Psoas muscle (tissue), 8 donors: Measurements from ENCODE around the gene CUX1. TPM values are rescaled to one million over a fixed set of nuclear protein-coding genes. Genes with fewer than 3 reads are reported as not detected.

Experiments used
- ATAC-seq, 4 donors: fragments of 200-7000 bp; cut with Tn5 transposase; one replicate each; pipeline ENCODE4 v1.9.1; 2020; ENCODE audit warnings: moderate library complexity in 3 of 4, mild to moderate bottlenecking in 2 of 4
- DNase-seq, 2 donors: peaks; one replicate each; pipeline ENCODE4 v3.0.0-alpha.2; 2020
- H3K27ac ChIP-seq: fragments of 200-600 bp; one replicate; pipeline ENCODE4 v1.8.0; 2022
- H3K27me3 ChIP-seq, 3 donors: fragments of 200-600 bp in 1 of 3; one replicate each; pipeline versions ENCODE4 v1.6.1 to v1.8.0; 2013 to 2022; ENCODE audit warnings: low read length in 2 of 3, mild to moderate bottlenecking in 2 of 3, moderate library complexity in 1 of 3; ENCODE audit not compliant: insufficient read depth in 3 of 3
- H3K36me3 ChIP-seq, 2 donors: fragments of 200-600 bp in 1 of 2; one replicate each; pipeline versions ENCODE4 v1.6.1 to v1.8.0; 2013 to 2022; ENCODE audit warnings: low read depth in 1 of 2, mild to moderate bottlenecking in 1 of 2, moderate library complexity in 1 of 2; ENCODE audit not compliant: insufficient read depth in 1 of 2
- H3K4me1 ChIP-seq: fragments of 200-600 bp; one replicate; pipeline ENCODE4 v1.8.0; 2022
- H3K4me3 ChIP-seq: fragments of 200-600 bp; one replicate; pipeline ENCODE4 v1.8.0; 2022; ENCODE audit warnings: mild to moderate bottlenecking
- H3K9me3 ChIP-seq: fragments of 200-600 bp; one replicate; pipeline ENCODE4 v1.8.0; 2022
- WGBS, 3 donors: extraction: QIAGEN DNeasy Blood & Tissue Kit; methylation state at CpG; one replicate each; pipeline versions ENCODE4 v1.1.6 to v1.1.7; 2013; 5-methylcytosine and 5-hydroxymethylcytosine counted together
- intact Hi-C, 2 donors: fragments of 100-400 bp; cut with DNase I; formaldehyde crosslinking; loops; one replicate each; pipeline versions ENCODE4 v1.11.0 to v1.14.2; 2022
- polyA plus RNA-seq, 3 donors: library from polyadenylated mRNA; stranded (reverse); fragments of 200-250 nt; gene quantifications; one replicate each; pipeline ENCODE4 v1.2.3, GENCODE V29; 2013
- total RNA-seq, 4 donors: library from RNA; stranded (reverse); fragmentation: NEBNext Ultra II Directional in 2 of 4; extraction: Animal tissue kit (Norgen Biotek cat#: 25700) in 2 of 4; gene quantifications; one replicate each; pipeline versions ENCODE4 v1.2.1 to v1.2.4, GENCODE V29; 2021 to 2023
- TF ChIP-seq, protein P1 (sequence below): fragments of 200-600 bp; IDR thresholded peaks from one replicate; pipeline ENCODE4 v1.8.0; 2022; ENCODE audit warnings: antibody characterized with exemption
- donor health status: healthy with polysubstance abuse.
- donor health status: DM: no; HTN: no; CAD: no; lungs with moderate emphysema.
- donor health status: Bipolar disorder and iron deficiency.
- donor health status: healthy.
- donor health status: DM: yes; HTN: yes; CAD: no.
- donor health status: DM: no; HTN: no; CAD: no.
- donor health status: DM: no; HTN: no; CAD: no.
- donor health status: DM: yes; HTN: yes; CAD: no.

Gene CUX1
- total and polyA plus RNA-seq, 7 donors = 12.5 to 95.6 (median 72.4) TPM

DNA sequence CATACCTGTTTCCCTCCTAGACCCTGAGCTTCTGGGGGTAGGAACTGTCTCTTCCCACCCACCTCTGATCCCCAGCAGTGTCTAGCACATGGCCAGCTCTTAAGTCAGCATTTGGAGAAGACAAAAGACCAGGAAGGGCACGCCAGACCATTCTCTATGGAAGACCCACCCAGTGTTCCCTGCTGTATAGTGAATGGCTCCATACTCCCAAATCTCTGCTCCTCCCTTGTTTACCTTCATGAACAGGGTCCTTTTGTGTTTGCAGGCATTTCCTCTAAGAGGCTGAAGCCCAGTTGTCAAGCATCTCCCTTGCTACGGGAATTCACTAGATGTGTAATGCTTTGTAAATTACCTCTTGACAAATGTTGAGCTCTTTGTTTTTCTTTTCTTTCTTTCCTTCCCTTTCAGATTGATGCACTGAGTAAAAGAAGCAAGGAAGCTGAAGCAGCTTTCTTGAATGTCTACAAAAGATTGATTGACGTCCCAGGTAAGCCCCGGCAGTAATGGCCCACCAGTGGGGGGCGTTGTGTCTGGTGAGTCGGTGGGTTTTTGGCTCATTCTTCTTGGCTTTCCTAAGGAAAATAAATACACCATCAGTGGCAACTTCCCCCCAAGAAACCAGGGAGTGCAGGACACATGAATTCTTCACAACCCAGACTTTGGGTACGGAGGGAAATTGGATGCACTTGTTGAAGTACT lies 252.7 kb downstream of the CUX1 start:
- Histone ChIP-seq H3K4me1 (no peaks in the 10 kb centered on the region), H3K36me3 (peaks cover 0 to 35% of the 10 kb centered on the region in 2 donors), H3K27ac (no peak overlapping the region), H3K9me3 (no peaks in the 10 kb centered on the region), H3K4me3 (no peak overlapping the region), H3K27me3 (no peaks in the 10 kb centered on the region)
- 88 to 90% (median 90%) methylated on average over 7 of the region's 7 CpGs for WGBS, 3 donors
- intact Hi-C loops = no loop called here
- TF ChIP-seq, protein P1, sequence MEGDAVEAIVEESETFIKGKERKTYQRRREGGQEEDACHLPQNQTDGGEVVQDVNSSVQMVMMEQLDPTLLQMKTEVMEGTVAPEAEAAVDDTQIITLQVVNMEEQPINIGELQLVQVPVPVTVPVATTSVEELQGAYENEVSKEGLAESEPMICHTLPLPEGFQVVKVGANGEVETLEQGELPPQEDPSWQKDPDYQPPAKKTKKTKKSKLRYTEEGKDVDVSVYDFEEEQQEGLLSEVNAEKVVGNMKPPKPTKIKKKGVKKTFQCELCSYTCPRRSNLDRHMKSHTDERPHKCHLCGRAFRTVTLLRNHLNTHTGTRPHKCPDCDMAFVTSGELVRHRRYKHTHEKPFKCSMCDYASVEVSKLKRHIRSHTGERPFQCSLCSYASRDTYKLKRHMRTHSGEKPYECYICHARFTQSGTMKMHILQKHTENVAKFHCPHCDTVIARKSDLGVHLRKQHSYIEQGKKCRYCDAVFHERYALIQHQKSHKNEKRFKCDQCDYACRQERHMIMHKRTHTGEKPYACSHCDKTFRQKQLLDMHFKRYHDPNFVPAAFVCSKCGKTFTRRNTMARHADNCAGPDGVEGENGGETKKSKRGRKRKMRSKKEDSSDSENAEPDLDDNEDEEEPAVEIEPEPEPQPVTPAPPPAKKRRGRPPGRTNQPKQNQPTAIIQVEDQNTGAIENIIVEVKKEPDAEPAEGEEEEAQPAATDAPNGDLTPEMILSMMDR = no peak
- ATAC-seq (no peak), DNase-seq (no peak)

DNA sequence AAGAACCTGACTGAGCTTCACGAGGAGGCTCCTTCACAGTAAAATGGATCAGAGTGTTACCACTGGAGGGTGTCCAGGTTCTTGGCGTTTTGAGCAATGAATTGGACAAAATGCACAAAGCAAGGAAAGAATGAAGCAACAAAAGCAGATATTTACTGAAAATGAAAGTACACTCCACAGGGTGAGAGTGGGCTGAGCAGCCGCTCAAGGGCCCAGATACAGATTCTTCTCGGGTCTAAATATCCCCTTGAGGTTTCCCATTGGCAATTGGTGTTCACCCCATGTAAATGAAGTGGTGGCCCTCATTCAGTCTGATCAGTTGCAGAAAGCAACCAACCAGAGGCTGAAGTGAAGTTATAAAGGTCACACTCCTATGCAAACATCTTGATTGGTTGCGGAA lies 254.6 kb downstream of the CUX1 start:
- ATAC-seq (no peak), DNase-seq (no peak)
- H3K9me3 ChIP-seq = no peaks in the 10 kb centered on the region
- TF ChIP-seq, protein P1 = no peak
- peaks cover 0 to 35% of the 10 kb centered on the region in 2 donors for H3K36me3 ChIP-seq
- H3K27me3 ChIP-seq = no peaks in the 10 kb centered on the region
- H3K4me1 ChIP-seq = no peaks in the 10 kb centered on the region
- H3K27ac ChIP-seq = no peak overlapping the region
- intact Hi-C loops = no loop called here
- H3K4me3 ChIP-seq = no peak overlapping the region
- WGBS, 3 donors = 92 to 96% (median 96%) methylated on average over 5 of the region's 5 CpGs

DNA sequence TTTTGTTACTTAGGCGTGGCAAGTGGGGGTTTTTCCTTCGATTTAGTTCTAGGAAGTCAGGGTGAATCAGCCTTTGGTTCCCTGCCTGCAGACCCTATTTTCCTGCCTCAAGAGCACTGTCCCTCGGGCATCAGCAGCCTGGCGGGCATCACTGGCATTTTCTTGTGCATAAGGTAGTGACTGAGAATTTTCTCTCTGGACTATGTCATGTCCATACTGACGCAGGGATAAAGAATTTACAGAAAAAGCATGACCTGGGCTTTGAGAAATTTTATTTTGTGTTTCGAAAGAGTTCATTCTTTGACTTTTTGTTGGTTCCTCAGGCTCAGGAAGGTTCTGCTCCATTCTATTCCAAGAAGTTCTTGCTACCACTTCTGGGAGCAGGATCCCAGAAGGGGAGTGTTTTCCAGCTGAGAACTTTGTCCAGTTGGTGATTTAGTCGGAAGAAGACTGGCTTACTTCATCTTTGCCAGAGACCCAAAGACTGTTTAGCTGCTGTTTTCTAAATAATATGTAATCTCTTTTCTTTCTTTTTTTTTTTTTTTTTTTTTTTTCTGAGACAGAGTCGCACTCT lies 255.3 kb downstream of the CUX1 start:
- intact Hi-C loops = no loop called here
- no peaks in the 10 kb centered on the region for H3K4me1 ChIP-seq

DNA sequence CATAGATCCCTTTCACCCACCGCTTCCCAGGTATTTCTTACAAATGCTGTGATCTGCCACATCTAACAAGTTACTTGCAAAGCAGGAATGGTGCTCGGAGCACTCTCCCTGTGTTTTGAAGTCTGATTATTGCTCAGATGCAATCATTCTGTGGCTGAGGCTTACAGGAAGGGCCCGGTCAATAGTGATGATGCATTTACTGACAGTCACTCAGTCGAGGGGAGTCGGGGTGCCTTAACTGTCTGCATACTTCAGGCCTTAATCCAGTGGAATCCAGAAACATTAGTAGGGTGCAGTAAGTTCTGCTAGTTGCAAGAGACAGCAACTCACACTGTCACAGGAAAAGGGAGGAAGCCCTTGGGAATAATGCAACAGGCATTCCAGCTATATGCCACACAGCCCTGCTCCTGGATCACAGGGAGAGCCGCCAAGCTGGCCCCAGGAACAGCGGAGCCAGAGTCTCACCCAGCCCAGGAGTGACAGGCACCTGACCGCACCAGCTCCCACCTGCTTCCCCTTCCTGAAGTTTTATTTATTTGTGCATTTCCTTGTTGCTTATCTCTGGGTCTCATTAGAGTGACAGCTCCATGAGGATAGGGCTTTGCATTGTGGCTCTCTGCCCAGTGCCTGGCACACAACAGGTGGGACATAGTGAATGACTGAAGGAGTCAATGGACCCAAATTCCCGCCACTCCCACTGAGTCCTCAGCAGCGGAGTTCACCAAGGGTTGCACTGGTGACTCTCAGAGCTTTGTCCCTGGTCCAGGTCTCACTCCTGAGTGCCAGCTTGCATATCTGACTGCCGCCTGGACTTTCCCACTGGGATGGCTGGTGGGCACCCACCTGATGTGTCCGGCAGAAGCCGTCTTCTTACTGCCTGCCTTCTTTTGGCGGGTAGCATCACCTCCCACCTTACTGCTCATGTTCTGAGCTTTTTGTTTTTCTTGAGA lies 256.8 kb downstream of the CUX1 start:
- H3K4me1 ChIP-seq = no peaks in the 10 kb centered on the region
- peaks cover 0 to 35% of the 10 kb centered on the region in 2 donors for H3K36me3 ChIP-seq
- ATAC-seq (peak in 2 of 4 donors; percentile 34 to 41), DNase-seq (no peak)
- no peak overlapping the region for H3K27ac ChIP-seq
- TF ChIP-seq, protein P1 = no peak
- no peak overlapping the region for H3K4me3 ChIP-seq
- WGBS, 3 donors = 92% methylated on average over 14 of the region's 14 CpGs
- intact Hi-C loops = no loop called here
- H3K27me3 ChIP-seq = no peaks in the 10 kb centered on the region
- H3K9me3 ChIP-seq = no peaks in the 10 kb centered on the region

More for the DNA sequence above, 255.3 kb downstream of the CUX1 start:
- no peaks in the 10 kb centered on the region for H3K27me3 ChIP-seq
- no peak for DNase-seq
- no peaks in the 10 kb centered on the region for H3K9me3 ChIP-seq
- H3K27ac ChIP-seq = no peak overlapping the region
- TF ChIP-seq, protein P1 = no peak
- 85 to 89% (median 87%) methylated on average over 8 of the region's 8 CpGs for WGBS, 3 donors
- no peak overlapping the region for H3K4me3 ChIP-seq
- ATAC-seq = no peak
- peaks cover 0 to 35% of the 10 kb centered on the region in 2 donors for H3K36me3 ChIP-seq
